Chondrocyte (in vitro differentiated cells): ENCODE results near the gene DNAJB5. TPM values are rescaled to one million over a fixed set of nuclear protein-coding genes. Genes with fewer than 3 reads are reported as not detected.
A peak's percentile ranks its signal among the peaks of the same experiment; 100 is the strongest.

Experiments
- DNase-seq: peaks from one replicate; pipeline ENCODE4 v3.0.0; 2021; ENCODE audit warnings: mixed read lengths, low spot score
- H3K27ac Mint-ChIP-seq: one replicate; pipeline ENCODE4 v1.8.0; 2021; ENCODE audit warnings: mild to moderate bottlenecking, moderate library complexity, mixed read lengths; ENCODE audit not compliant: unreplicated experiment
- H3K27me3 Mint-ChIP-seq: 2 replicates; pipeline ENCODE4 v1.8.0; 2021; ENCODE audit warnings: low read depth, mixed read lengths
- H3K36me3 Mint-ChIP-seq: 2 replicates; pipeline ENCODE4 v1.8.0; 2021; ENCODE audit warnings: low read depth, mixed read lengths
- H3K4me1 Mint-ChIP-seq: 2 replicates; pipeline ENCODE4 v1.8.0; 2021; ENCODE audit warnings: low read depth, mild to moderate bottlenecking, mixed read lengths
- H3K4me3 Mint-ChIP-seq: one replicate; pipeline ENCODE4 v1.8.0; 2021; ENCODE audit warnings: mild to moderate bottlenecking, moderate library complexity, mixed read lengths; ENCODE audit not compliant: unreplicated experiment
- H3K9me3 Mint-ChIP-seq: 2 replicates; pipeline ENCODE4 v1.8.0; 2021; ENCODE audit warnings: low read depth, mixed read lengths
- CTCF ChIP-seq: fragments of 200-600 bp; sonication (generic); IDR thresholded peaks from 2 replicates; pipeline ENCODE4 v1.5.0; 2021; ENCODE audit warnings: antibody characterized with exemption, mild to moderate bottlenecking, moderate library complexity
- total RNA-seq: library from RNA; stranded (reverse); gene quantifications from 3 replicates; pipeline ENCODE4 v1.2.1, GENCODE V29; 2021

The DNAJB5 gene
- total RNA-seq, 1 donor from 2014 or later: 15.2 TPM

GRCh38 chr9:34985311-34985899, 4.1 kb upstream of the DNAJB5 start:
- no peaks in the 10 kb centered on the region for H3K9me3 Mint-ChIP-seq
- peak; percentile 89 for TF ChIP-seq CTCF
- peaks cover 15% of the 10 kb centered on the region for H3K27me3 Mint-ChIP-seq
- H3K4me1 Mint-ChIP-seq: peaks cover 17% of the 10 kb centered on the region
- no peak for DNase-seq
- H3K36me3 Mint-ChIP-seq: no peaks in the 10 kb centered on the region
- no peak overlapping the region for H3K27ac Mint-ChIP-seq
- no peak overlapping the region for H3K4me3 Mint-ChIP-seq

DNA sequence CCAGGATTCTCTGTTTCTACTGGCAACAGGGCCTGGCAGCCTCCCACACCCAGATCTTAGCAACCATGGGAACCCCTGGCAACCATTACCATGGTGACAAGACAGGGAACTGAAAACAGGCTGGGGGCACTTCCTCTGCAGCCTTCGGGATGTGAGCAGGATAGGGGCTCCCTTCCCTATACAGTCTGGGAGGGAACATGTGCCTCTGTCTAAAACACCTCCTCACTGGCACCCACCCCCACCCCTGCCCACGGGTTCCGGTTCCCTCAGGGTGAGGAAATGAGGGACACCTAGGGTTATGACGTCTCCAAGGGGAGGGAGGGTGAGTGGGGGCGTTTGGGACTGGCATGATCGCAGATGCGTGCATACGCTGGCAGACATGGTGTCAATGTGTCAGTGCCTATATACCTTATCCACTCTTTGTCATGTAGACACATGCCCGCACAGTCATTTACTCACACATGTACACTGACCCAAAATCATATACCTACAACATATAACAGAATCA, 3.0 kb upstream of the DNAJB5 start:
- Mint-ChIP-seq H3K27me3 (peaks cover 13% of the 10 kb centered on the region), H3K9me3 (no peaks in the 10 kb centered on the region), H3K4me1 (peaks cover 27% of the 10 kb centered on the region), H3K27ac (no peak overlapping the region), H3K36me3 (no peaks in the 10 kb centered on the region), H3K4me3 (no peak overlapping the region)
- TF ChIP-seq CTCF: no peak
- no peak for DNase-seq

DNA sequence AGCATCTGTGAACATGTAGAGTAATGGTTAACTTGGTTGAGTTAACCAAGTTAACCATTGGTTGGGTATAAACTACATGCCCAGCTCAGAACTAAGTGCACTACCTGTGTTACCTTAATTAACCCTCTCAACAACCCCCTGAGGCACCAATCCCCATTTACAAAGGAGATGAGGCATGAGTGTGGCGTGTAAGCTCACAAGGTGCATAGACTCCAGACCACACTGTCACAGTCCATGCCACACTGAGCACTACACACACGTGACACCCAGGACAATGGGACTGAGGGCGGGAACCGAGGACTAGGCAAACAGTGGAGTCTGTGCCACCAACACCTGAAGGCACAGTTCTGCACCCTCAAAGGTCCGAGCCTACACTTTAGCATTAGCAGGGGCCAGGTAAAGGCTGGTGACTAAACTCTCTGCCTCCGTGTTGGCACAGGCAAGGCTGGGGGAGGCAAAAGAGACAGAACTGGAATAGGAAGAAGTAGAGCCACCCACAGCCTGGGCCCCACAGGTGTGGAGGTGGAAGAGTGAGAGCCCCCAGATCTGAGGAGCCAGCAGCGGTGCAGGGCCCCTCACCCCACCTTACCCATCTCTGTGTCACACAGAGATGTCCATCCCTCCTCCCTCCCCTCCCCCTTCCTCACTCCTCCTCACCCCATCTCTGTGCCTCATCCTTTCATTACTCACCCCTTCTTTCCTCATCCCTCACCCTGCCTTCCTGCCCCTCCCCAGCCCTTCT, 2.2 kb upstream of the DNAJB5 start:
- DNase-seq: no peak
- H3K9me3 Mint-ChIP-seq: no peaks in the 10 kb centered on the region
- H3K27me3 Mint-ChIP-seq: peaks cover 12% of the 10 kb centered on the region
- no peak overlapping the region for H3K4me3 Mint-ChIP-seq
- peaks cover 34% of the 10 kb centered on the region for H3K4me1 Mint-ChIP-seq
- H3K27ac Mint-ChIP-seq: no peak overlapping the region
- TF ChIP-seq CTCF: no peak
- H3K36me3 Mint-ChIP-seq: no peaks in the 10 kb centered on the region

- no peaks in the 10 kb centered on the region for H3K9me3 Mint-ChIP-seq
- peaks cover 45% of the 10 kb centered on the region for H3K4me1 Mint-ChIP-seq
- DNase-seq: no peak
- no peak for TF ChIP-seq CTCF
- no peaks in the 10 kb centered on the region for H3K36me3 Mint-ChIP-seq
- peaks cover 9% of the 10 kb centered on the region for H3K27me3 Mint-ChIP-seq
- peak overlapping the region; percentile 87 for H3K4me3 Mint-ChIP-seq
- H3K27ac Mint-ChIP-seq: peak overlapping the region; percentile 70
These were observed 1.1 kb upstream of the DNAJB5 start for GRCh38 chr9:34988218-34989002.
